Lung (tissue), 5 donors: ENCODE measurements around the gene SLC1A7. TPM values are rescaled to one million over a fixed set of nuclear protein-coding genes. Genes with fewer than 3 reads are reported as not detected.

Experiments
- polyA plus RNA-seq, 2 donors: library from polyadenylated mRNA; stranded (reverse); fragments of 200-250 nt; gene quantifications; one replicate each; pipeline ENCODE4 v1.2.1, GENCODE V29; 2013
- small RNA-seq: library from RNA; depleted of rRNA; stranded (forward); fragments of <200 nt; gene quantifications from one replicate; pipeline ENCODE3, GENCODE V24; 2014; ENCODE audit warnings: low replicate concordance
- total RNA-seq, 2 donors: library from RNA; depleted of rRNA in 1 of 2; stranded (reverse); fragments of >200 nt in 1 of 2; gene quantifications; one replicate each; pipeline ENCODE4 v1.2.1, GENCODE V29; 2014 to 2021
- donor health status: Bipolar disorder and iron deficiency.
- donor health status: healthy.
- donor health status: DM: yes; HTN: yes; CAD: no.

SLC1A7 gene
- total and polyA plus RNA-seq, 4 donors, result 0.14 to 0.81 (median 0.38) TPM

Small RNA genes lying within 50 kb of the gene (small RNA-seq; reads per million reads assigned to genes)
- not detected for gene HIGD1AP11

Other genes starting within 250 kb of the SLC1A7 start
- 10 to 100 TPM; 81.3 to 98.8 TPM for gene ECHDC2, start 220.9 kb downstream of the SLC1A7 start, total RNA-seq
- gene ECHDC2, start 220.9 kb downstream of the SLC1A7 start, polyA plus RNA-seq, result 10 to 100 TPM; 26.5 to 93.5 TPM
- gene SCP2, start 215.4 kb downstream of the SLC1A7 start, total RNA-seq, result 100 to 1,000 TPM; 125 to 130 TPM
- 100 to 1,000 TPM in 1 of 2 donors, 10 to 100 TPM in 1; 85.6 to 157 TPM for gene SCP2, start 215.4 kb downstream of the SLC1A7 start, polyA plus RNA-seq
- gene PODN, start 80.4 kb downstream of the SLC1A7 start, total RNA-seq, result 10 to 100 TPM; 12.9 to 40.9 TPM
- gene PODN, start 80.4 kb downstream of the SLC1A7 start, polyA plus RNA-seq, result 10 to 100 TPM; 16.4 to 27.0 TPM
- 10 to 100 TPM; 16.3 to 26.4 TPM for gene CPT2, start 54.2 kb upstream of the SLC1A7 start, total RNA-seq
- 10 to 100 TPM; 11.5 to 21.1 TPM for gene CPT2, start 54.2 kb upstream of the SLC1A7 start, polyA plus RNA-seq
- gene CZIB, start 78.0 kb upstream of the SLC1A7 start, total RNA-seq, result 10 to 100 TPM; 39.1 to 52.3 TPM
- gene CZIB, start 78.0 kb upstream of the SLC1A7 start, polyA plus RNA-seq, result 10 to 100 TPM; 53.6 to 86.5 TPM
- 10 to 100 TPM; 33.0 to 34.1 TPM for gene MAGOH, start 95.9 kb upstream of the SLC1A7 start, total RNA-seq
- gene MAGOH, start 95.9 kb upstream of the SLC1A7 start, polyA plus RNA-seq, result 100 to 1,000 TPM in 1 of 2 donors, 10 to 100 TPM in 1; 83.0 to 141 TPM
- gene LRP8, start 185.4 kb upstream of the SLC1A7 start, total RNA-seq, result 10 to 100 TPM in 1 of 2 donors, 1 to 10 TPM in 1; 4.5 to 20.0 TPM
- 10 to 100 TPM in 1 of 2 donors, 1 to 10 TPM in 1; 2.6 to 14.7 TPM for gene LRP8, start 185.4 kb upstream of the SLC1A7 start, polyA plus RNA-seq